Activated CD4-positive, alpha-beta T cell treated with anti-CD3 and anti-CD28 coated beads, Interleukin-2, amount 50 U/mL, for 48 hours (primary cell): ENCODE data around the gene TPSAB1.
"Not testable (repeated sequence)": the region's sequence is repeated elsewhere in the genome, so short reads cannot be mapped to it uniquely, and the experiment has no call there.

Experiments used
- DNase-seq, 2 experiments: peaks; one replicate each; pipeline ENCODE4 v3.0.0-alpha.2; 2020

The TPSAB1 gene

GRCh38 chr16:1271724-1272413 is 31.4 kb downstream of the TPSAB1 start:
- DNase-seq, result not testable (repeated sequence)

DNA sequence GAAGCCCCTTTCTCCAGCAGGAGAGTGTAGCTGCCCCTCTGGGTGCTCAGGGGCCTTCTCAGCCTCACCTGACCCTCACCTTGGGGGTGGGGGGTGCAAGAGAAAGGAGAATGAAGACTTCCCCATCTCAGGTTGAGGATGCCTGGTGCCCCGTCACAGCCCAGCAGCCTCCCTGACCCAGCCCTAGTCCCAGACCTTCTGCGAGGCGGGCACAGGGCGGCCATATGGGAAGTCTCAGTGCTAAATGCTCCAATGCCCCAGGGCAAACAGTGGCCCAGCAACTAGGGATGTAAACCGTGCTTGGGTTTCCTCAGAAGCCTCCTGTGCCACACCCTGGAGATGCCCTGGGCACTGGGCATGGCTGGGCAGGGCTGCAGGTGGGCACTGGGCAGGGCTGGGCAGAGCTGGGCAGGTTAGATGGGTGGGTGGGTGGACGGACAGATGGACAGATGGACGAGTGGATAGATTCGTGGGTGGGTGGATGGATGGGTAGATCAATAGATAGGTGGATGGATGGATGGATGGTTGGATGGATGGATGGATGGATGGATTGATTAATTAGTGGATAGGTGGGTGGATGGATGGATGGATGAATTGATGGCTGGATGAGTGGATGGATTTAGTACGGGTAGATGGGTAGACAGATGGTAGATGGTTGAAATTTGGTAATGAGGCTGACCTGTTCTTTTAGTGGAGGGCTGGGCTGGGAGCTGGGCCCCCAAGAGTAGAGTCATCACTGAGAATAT is 32.1 kb downstream of the TPSAB1 start:
- DNase-seq, result no peak

DNA sequence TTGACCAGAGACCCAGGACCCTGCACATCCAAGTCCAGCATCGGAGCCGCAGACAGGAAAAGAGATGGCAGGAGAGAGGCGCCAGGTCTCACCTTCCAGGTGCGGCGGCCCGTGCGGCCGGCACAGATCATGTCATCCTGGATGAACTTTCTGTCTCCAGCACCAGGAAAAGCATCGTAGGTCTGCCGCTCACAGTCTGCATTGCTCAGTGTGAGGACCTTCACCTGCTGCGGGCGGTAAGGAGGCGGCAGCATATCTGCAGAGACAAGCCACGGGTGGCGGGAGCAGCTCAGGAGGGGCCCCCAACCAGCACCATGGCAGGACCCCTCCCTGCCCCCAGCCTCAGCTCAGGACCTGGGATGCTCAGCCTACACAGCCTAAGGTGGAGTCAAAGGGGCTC is 33.3 kb downstream of the TPSAB1 start:
- no peak for DNase-seq

DNA sequence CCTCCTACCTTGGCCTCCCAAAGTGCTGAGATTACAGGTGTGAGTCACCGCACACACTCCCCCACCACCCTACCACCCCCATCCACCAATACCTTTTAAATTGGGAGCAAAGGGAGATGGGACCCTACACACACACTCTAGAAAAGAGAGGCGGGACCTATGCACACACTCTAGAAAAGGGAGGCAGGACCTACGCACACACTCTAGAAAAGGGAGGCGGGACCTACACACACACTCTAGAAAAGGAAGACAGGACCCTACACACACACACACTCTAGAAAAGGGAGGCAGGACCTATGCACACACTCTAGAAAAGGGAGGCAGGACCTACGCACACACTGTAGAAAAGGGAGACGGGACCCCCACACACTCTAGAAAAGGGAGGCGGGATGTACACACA is 34.3 kb downstream of the TPSAB1 start:
- no peak for DNase-seq

DNA sequence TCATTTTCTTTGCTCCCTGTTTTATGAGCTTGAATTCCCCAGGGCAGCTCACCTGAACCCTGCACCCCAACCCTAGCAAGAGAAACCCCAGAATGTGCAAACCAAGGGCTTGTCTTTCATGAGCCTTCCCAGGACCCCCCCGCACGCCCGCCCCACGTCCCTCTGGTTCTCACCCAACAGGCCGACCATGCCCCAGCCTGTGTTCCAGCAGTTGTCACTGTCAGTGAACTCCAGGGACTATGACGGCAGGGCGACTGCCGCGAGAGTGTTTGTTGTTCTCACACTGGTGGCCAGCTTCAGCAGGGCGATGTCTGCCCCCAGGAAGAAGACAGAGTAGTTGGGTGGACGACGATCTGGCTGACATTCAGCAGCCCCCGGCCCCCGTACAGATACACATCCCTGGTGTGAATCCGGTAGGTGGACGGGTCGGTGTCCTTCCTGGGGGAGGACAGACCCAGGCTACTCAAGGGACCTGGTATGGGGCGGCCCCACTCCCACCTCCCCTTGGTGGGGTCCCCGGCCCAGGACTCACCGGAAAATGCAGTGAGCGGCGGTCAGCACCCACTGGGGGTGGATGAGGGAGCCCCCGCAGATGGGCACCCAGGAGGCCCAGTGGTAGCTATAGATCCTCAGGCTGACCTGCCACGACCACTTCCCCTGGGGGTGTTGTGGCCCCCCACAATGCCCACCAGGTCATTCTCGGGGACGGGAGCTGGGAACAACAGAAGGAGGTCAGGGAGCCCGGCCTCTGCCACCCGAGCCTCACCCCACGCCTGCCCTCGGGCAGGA is 35.5 kb downstream of the TPSAB1 start:
- no peak for DNase-seq

GRCh38 chr16:1276580-1276878 is 36.0 kb downstream of the TPSAB1 start:
- DNase-seq, result no peak

- DNase-seq, result no peak
These were observed 36.7 kb downstream of the TPSAB1 start for GRCh38 chr16:1277151-1277598.

GRCh38 chr16:1277617-1278282 is 37.2 kb downstream of the TPSAB1 start:
- DNase-seq, result no peak

DNA sequence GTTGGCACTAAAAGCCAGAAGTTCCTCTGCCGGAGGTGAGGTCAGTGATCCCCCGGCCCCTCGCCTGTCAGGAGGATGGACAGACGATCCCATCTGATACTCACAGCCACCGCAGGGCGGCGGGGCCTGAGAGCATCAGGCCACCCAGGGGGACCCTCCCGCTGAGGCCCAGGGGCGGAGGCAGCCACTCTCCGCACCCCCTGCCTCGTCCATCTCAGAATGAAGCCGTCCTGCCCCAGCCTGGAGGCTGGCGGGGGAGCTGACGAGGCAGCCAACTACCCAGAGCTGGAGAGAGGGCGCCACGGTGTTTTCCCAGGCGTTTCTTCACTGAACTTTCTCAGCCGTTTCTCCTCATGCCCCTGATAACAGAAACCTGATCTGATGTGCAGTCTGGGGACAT is 38.0 kb downstream of the TPSAB1 start:
- no peak for DNase-seq

DNA sequence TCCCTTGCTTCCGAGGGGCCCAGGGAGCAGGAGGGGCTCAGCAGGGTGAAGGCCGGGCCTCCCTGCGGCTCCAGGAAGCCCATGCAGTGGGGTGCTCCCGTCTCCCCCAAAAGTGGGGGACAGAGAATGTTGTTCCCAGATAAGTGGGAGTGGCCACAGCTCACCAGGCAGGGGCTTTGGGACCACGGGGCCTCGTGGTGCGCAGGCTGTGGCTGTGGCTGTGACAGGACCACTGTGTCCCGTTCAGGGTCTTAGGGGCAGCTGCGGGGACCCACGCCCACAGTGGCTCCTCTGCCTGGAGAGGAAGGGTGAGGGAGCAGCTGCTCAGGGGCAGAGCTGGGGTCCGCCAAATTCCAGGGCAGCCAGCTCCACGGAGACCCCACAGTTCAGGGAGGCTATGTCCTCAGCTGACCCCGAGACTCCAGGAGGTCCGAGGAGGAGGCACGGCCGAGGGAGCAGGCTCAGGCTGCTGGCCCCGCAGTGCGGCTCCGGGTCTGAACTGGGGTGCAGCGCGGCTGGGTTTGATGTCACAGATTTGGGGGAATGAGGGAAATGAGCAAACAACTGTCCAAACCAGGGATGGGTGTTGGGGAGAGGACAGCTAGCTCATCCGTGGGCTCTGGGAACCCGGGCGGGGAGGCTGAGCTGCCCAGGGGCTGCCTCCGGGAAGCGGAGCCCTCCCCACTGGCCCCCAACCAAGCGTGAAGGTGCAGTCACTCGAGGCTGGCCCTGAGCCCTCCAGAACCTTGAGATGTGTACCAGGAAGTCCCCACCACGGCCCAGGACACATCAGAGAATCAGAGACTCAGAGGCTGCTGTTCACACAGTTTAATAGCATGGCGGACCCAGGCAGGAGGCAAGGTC is 38.8 kb downstream of the TPSAB1 start:
- DNase-seq, result no peak

GRCh38 chr16:1279945-1280589 is 39.6 kb downstream of the TPSAB1 start:
- no peak for DNase-seq

DNA sequence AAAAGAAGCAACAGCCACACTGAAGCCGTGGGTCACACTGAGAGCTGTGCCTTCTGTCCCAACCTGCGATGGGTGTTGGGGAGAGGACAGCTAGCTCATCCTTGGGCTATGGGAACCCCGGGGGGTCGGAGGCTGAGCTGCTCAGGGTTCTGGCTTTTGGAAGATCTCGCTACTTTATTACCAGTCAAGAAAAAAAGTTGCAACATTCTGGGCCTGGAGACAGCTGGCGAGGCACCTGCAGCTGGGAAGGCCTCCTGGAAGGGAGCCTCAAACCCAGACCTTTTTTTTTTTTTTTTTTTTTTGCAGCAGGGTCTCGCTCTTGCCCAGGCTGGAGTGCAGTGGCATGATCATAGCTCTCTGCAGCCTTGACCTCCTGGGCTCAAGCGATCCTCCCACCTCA is 40.3 kb downstream of the TPSAB1 start:
- DNase-seq, result no peak

- DNase-seq, result no peak
These were observed 41.0 kb downstream of the TPSAB1 start for GRCh38 chr16:1281517-1281916.

DNA sequence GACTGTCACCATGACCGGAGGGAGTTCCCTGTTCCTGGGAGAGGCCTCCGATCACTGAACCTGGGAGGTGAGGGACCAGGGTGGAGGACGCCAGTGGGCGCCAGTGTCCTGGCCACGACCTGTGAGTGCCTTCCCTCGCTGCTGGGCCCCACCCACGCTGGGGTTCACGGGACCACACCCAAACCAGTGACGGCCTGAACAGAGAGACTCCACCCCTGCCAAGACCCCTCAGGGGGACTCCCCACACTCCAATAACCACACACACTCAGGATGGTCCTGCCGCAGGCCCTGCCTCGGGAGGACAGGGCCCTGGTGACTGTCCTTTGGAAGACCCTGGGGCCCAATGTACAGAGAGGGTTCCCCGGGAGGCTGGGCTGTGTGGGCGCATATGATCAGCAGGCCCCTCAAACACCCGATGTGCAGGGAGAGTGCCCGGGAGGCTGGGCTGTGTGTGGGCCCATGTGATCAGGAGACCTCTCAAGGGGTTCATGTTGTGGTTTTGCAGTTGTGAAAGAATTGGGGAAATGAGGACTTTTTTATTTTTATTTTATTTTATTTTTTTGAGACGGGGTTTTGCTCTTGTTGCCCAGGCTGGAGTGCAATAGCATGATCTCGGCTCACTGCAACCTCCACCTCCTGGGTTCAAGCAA is 41.9 kb downstream of the TPSAB1 start:
- DNase-seq, result no peak

DNA sequence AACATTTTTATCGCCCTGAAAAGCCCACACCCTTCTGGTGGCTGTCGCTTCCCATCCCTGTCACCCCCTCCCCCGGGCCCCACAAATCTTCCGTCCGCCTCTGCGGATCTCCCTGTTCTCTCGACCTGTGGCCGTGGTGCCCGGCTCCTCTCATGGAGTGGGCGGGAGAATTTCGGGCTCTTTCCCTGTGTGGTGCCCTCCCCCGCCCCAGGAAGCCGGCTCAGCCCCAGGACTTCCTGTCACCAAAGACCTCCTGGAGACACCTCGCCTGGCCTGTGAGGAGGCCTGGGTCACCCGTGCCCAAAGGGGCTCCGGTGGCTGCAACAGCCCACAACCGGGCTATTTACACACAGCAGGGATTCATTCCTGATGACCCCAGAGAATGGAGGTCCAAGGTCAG is 42.8 kb downstream of the TPSAB1 start:
- no peak for DNase-seq

DNA sequence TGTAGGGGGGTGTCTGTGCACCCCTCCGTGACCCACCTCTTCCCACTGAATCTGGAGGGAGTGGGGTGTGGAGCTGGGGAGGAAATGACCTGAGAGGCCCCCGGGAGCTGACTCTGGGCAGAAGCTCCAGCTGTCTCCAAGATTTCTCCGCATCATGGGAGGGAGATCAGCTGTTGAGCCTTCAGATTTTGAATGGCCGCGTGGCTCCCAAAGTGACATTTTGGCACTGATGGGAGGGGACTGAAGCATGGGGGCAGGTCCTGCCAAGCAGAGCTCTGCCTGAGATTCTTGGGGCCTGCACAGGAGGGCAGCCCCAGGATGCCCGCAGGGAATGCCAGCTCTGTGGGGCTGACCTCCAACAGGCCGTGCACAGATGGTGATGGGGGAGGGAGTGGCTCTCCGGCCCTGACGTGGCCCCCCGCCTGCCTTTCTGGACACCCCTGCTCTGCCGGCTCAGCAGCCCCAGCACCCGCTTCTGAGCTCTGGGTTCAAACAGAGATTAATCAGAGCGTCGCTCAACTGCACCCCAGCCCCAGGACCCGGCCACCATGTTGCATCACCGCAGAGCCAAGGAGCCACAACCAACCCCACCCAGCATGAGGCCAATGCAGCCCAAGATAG is 43.6 kb downstream of the TPSAB1 start:
- DNase-seq, result no peak

DNA sequence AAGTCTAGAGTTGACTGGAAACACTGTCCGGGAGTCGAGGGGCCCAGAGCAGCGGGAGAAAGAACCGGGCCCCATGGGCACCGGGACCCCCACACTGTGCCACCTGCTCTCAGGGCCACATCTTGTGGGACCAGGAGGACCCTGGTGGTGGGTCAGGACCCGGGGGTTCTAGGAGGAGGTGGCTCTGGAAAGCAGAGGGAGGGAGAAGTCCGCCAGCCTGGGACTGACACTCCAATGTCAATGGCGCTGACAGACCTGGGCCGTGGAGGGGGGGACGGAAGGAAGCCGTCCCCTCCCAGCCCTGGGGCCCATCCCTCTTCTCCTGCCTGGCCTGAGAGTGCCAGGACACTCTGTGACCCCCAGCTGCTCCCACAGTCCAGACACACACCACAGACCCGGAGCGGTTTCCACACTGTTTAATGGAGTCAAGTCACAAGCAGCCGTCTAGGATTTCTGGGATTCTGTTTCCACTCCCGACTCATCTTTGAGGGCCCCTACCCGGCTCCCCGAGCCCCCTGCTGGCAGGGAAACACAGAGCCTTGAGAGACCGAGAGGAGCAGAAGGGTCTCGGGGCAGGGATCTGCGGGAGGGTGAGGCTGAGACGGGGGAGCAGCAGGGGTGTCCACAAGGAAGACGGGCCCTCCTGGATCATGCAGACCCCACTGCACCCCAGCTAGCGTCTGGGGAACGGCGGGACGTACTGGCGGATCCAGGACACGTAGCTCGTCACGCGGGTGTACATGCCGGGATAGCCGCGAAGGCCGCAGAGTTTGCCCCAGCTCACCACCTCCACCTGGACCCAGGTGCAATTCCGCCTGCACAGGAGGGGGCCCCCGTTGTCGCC is 45.4 kb downstream of the TPSAB1 start:
- DNase-seq, result no peak

DNA sequence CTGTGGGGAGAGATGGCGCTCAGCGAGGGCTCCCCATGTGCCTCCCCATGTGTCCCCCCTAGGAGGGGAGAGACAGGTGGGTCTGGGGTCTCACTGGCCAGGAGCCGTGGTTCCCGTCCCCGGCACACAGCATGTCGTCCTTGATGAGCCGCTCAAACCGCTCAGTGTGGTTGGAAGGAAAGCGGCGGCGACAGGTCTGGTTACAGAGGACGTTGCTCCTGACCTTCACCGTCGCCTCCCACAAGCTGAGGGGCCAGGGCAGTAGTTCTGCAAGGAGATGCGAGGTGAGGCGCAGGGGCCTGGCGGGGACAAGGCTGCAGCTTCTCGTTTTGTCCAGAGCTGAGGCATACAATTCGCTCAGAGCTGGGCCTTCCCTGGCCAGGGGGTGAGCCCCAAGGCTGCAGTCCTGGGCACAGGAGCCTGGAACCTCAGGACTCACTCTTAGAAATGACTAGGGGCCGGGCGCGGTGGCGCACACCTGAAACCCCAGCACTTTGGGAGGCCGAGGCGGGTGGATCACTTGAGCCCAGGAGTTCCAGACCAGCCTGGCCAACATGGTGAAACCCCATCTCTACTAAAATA is 46.1 kb downstream of the TPSAB1 start:
- DNase-seq, result no peak

DNA sequence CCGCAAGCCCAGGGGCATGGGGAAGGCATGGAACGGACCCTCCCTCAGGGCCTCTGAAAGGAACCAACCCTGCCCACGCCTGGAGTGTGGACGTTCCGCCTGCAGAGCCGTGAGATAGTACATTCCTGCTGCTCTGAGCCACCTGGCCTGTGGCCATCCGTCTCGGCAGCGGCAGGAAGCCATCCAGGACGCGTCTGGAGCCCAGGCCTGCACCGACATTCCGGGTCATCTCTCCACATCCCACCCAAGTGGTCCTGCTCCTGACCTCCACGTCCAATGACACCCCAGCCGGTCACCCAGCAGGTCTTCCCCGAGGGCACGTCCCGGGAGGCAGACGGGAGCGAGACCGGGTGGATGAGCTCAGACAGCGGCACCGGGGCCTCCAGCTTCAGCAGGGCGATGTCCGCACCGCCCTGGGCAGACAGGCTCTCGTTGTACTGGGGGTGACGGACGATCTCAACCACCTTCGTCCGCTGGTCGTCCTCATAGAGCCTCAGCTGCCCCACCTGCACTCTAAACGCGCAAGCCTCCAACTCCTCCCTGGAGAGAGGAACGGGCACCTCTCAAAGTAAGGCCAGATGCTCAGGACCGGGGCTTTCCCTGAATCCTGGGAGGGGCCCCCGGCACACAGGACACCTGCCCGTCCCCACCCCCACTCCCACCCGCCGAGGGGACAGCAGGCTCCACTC is 47.6 kb downstream of the TPSAB1 start:
- DNase-seq, result no peak
